ENCODE data around the gene RPS23. TPM values are rescaled to one million over a fixed set of nuclear protein-coding genes. Genes with fewer than 3 reads are reported as not detected.

Gene RPS23
- total RNA-seq, 4 donors from 2014 or later, result 1,761 to 4,479 (median 3,421) TPM

DNA sequence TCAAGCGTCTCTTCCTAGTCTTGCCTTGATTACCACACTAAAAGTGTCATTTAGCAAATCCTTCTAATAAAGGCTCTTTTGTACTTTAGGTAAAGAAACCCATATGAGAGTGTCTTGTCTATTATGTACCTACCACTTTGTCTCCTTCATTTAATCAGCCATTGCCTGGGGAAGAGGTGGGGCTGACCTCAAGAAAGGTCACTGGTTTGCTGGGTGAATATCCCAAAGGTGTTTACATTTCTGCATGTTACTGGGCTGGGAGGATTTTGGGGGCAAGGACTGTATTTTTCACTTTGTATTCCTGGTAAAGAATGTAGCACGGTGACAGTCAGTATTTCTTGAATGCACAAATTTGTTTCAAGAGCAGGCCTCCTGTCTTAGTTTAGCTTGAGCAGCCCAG lies 11.9 kb upstream of the RPS23 start:
- no peak for TF ChIP-seq POLR2A (IDR thresholded peaks at IDR 0.05)
- TF ChIP-seq EP300 (IDR thresholded peaks at IDR 0.05), result no peak
- TF ChIP-seq, protein P1, sequence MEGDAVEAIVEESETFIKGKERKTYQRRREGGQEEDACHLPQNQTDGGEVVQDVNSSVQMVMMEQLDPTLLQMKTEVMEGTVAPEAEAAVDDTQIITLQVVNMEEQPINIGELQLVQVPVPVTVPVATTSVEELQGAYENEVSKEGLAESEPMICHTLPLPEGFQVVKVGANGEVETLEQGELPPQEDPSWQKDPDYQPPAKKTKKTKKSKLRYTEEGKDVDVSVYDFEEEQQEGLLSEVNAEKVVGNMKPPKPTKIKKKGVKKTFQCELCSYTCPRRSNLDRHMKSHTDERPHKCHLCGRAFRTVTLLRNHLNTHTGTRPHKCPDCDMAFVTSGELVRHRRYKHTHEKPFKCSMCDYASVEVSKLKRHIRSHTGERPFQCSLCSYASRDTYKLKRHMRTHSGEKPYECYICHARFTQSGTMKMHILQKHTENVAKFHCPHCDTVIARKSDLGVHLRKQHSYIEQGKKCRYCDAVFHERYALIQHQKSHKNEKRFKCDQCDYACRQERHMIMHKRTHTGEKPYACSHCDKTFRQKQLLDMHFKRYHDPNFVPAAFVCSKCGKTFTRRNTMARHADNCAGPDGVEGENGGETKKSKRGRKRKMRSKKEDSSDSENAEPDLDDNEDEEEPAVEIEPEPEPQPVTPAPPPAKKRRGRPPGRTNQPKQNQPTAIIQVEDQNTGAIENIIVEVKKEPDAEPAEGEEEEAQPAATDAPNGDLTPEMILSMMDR (IDR thresholded peaks at IDR 0.05), result no peak
- no peak for TF ChIP-seq POLR2AphosphoS5 (IDR thresholded peaks at IDR 0.05)
- no peak overlapping the region for H3K4me3 ChIP-seq
- no peaks in the 10 kb centered on the region for H3K4me1 ChIP-seq
- no peaks in the 10 kb centered on the region for H3K36me3 ChIP-seq
- DNase-seq (ENCODE audit: low spot score in 2 of 2), result no peak
- no peaks in the 10 kb centered on the region for H3K9me3 ChIP-seq
- 82% methylated on average over 2 of the region's 2 CpGs for WGBS
- H3K27ac ChIP-seq, result no peak overlapping the region
- no peaks in the 10 kb centered on the region for H3K27me3 ChIP-seq

DNA sequence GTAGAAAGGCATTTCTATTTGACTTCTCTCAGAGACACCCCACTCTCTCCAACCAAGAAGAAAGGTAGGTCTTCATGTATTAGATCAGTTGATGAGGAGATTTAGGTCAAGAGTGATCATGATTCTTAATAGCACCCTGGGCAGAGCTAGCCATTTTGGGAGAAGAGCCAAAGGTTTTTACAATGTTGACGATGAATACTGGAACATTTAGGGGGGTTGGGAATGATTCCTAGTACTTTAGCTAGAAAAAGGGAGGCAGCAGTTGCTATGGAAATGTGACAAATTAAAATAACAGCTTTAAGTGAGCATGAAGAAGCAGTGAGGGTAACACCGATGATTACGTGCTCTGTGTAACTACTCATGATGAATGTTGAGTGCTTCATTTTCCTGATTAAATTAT lies 9.5 kb upstream of the RPS23 start:
- Histone ChIP-seq H3K36me3 (no peaks in the 10 kb centered on the region), H3K27ac (no peak overlapping the region), H3K4me3 (no peak overlapping the region), H3K9me3 (no peaks in the 10 kb centered on the region), H3K4me1 (no peaks in the 10 kb centered on the region), H3K27me3 (no peaks in the 10 kb centered on the region)
- WGBS, result 87% methylated on average over 3 of the region's 3 CpGs
- TF ChIP-seq POLR2AphosphoS5 (IDR thresholded peaks at IDR 0.05) (no peak), POLR2A (IDR thresholded peaks at IDR 0.05) (no peak), EP300 (IDR thresholded peaks at IDR 0.05) (no peak)
- TF ChIP-seq, protein P1 (IDR thresholded peaks at IDR 0.05), result no peak
- DNase-seq (ENCODE audit: low spot score in 2 of 2), result no peak

DNA sequence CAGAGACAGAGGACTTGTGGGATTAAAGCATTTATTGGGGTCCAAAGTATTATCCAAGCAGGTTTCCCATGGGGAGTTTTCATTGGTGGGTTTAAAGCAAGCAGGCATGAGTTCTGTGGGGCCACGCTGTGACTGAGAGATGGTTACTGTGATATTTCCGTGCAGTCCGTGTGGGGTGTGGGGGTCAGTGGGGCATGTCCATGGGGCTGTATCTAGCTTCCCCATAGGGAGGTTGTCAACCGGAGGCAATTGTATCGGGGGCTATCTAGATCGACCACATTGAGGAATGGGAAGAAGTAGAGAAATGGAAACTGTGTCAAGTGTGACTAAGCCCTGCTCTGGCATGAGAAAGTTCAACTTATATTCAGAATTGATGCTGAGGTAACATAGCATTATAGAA lies 7.1 kb upstream of the RPS23 start:
- DNase-seq (ENCODE audit: low spot score in 2 of 2), result no peak
- Histone ChIP-seq H3K4me3 (no peak overlapping the region), H3K9me3 (no peaks in the 10 kb centered on the region), H3K4me1 (no peaks in the 10 kb centered on the region), H3K36me3 (no peaks in the 10 kb centered on the region), H3K27ac (no peak overlapping the region), H3K27me3 (no peaks in the 10 kb centered on the region)
- 96% methylated on average over 6 of the region's 6 CpGs for WGBS
- TF ChIP-seq POLR2AphosphoS5 (IDR thresholded peaks at IDR 0.05), result no peak
- no peak for TF ChIP-seq EP300 (IDR thresholded peaks at IDR 0.05)
- TF ChIP-seq POLR2A (IDR thresholded peaks at IDR 0.05), result no peak

DNA sequence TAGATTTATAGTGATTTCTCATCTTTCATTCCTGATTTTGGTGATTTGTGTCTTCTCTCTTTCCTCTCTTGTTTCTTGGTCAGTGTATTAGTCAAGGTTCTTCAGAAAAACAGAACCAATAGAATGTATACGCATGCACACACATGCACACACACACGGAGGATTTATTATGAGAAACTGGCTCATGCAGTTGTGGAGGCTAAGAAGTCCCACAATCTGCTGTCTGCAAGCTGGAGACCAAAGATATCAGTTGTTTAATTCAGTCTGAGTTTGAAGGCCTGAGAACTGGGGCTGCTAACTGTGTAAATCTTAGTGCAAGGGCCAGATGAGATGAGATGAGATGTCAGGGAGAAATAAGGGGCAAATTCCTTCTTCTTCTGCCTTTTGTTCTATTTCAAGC lies 5.7 kb upstream of the RPS23 start:
- TF ChIP-seq, protein P1 (IDR thresholded peaks at IDR 0.05), result no peak
- no peak for TF ChIP-seq POLR2AphosphoS5 (IDR thresholded peaks at IDR 0.05)
- TF ChIP-seq POLR2A (IDR thresholded peaks at IDR 0.05), result no peak
- no peak for TF ChIP-seq EP300 (IDR thresholded peaks at IDR 0.05)
- Histone ChIP-seq H3K9me3 (no peaks in the 10 kb centered on the region), H3K27me3 (no peaks in the 10 kb centered on the region), H3K4me3 (no peak overlapping the region), H3K4me1 (peaks cover 7% of the 10 kb centered on the region), H3K27ac (no peak overlapping the region), H3K36me3 (no peaks in the 10 kb centered on the region)
- WGBS, result 76% methylated on average over 2 of the region's 2 CpGs
- DNase-seq (ENCODE audit: low spot score in 2 of 2), result no peak

DNA sequence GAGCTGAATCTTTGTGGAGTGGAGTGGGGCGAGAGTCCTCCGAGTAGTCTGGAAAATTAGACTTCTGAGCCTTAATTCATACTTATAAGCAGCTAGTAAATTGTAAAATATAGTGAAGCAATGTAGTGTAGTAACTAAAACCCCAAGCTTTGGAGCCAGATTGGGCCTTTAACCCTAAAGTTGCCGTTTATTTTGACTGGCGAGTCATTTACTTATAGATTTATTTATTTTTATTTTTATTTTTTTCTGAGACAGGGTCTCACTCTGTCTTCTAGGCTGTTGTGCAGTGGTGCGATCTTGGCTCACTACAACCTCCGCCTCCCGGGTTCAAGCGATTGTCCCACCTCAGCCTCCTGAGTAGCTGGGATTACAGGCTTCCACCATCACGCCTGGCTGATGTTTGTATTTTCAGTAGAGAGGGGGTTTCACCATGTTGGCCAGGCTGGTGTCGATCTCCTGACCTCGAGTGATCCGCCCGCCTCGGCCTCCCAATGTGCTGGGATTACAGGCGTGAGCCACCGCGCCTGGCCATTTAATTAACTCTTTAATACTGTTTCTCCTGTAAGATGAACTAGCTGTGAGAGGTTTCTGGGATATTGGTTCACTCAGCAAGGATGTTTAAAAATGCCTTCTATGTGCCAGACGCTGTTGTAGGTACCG lies 687 bp upstream of the RPS23 start:
- 62% methylated on average over 19 of the region's 19 CpGs for WGBS
- Histone ChIP-seq H3K4me1 (peaks cover 22% of the 10 kb centered on the region), H3K4me3 (peak overlapping the region; percentile 92), H3K27me3 (no peaks in the 10 kb centered on the region), H3K36me3 (peaks cover 24% of the 10 kb centered on the region), H3K27ac (peak overlapping the region; percentile 88), H3K9me3 (no peaks in the 10 kb centered on the region)
- no peak for DNase-seq (ENCODE audit: low spot score in 2 of 2)
- no peak for TF ChIP-seq POLR2AphosphoS5 (IDR thresholded peaks at IDR 0.05)

DNA sequence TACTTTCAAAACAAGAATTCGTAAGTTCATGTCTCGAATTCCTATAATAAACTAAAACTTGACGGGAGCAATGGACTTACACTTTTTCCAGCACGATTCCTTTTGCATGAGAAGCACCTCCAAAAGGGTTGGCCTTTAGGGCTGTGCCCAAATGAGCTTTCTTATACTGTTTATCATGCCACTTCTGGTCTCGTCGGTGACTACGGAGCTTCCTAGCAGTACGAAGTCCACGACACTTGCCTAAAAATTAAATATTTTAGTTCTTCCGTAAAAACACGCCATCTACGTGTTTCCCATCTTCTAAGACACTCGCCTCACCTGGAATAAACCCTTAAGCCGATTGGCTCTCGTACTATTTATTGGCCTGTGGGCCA lies 554 bp downstream of the RPS23 start:
- no peaks in the 10 kb centered on the region for H3K9me3 ChIP-seq
- H3K4me1 ChIP-seq, result peaks cover 22% of the 10 kb centered on the region
- H3K36me3 ChIP-seq, result peaks cover 24% of the 10 kb centered on the region
- no peak for DNase-seq (ENCODE audit: low spot score in 2 of 2)
- TF ChIP-seq POLR2AphosphoS5 (IDR thresholded peaks at IDR 0.05) (no peak), EP300 (IDR thresholded peaks at IDR 0.05) (no peak), POLR2A (IDR thresholded peaks at IDR 0.05) (no peak)
- TF ChIP-seq, protein P1 (IDR thresholded peaks at IDR 0.05), result no peak
- H3K4me3 ChIP-seq, result peak overlapping the region; percentile 92
- 1% methylated on average over 15 of the region's 15 CpGs for WGBS
- H3K27ac ChIP-seq, result peak overlapping the region; percentile 88
- no peaks in the 10 kb centered on the region for H3K27me3 ChIP-seq
